ENCODE data around the gene JUND.

Gene JUND

GRCh38 chr19:18234194-18234593 lies 47.2 kb downstream of the JUND start:
- Histone ChIP-seq H3K79me2 (ENCODE audit: insufficient read depth, low read length) (no peaks in the 10 kb centered on the region), H3K27me3 (ENCODE audit: low read length) (no peaks in the 10 kb centered on the region), H3K4me2 (ENCODE audit: low read depth, low read length, poor library complexity, severe bottlenecking) (no peak overlapping the region), H3K9me3 (ENCODE audit: insufficient read depth, low read length) (no peaks in the 10 kb centered on the region), H3K9me2 (replicated peaks; ENCODE audit: insufficient read depth, low read length) (no peaks in the 10 kb centered on the region), H3F3A (ENCODE audit: insufficient read depth) (no peaks in the 10 kb centered on the region), H3K9ac (ENCODE audit: low read length) (no peak overlapping the region), H3K36me3 (ENCODE audit: low read length) (no peaks in the 10 kb centered on the region), H4K20me1 (ENCODE audit: low read depth, low read length) (no peaks in the 10 kb centered on the region), H3K4me3 (ENCODE audit: insufficient read depth, low read length, poor library complexity, severe bottlenecking) (no peak overlapping the region), H2AFZ (ENCODE audit: low read depth, low read length, severe bottlenecking) (no peak overlapping the region), H3K27ac (ENCODE audit: low read depth, low read length) (no peak overlapping the region)
- no peak for TF ChIP-seq EZH2phosphoT487 (conservative IDR thresholded peaks at IDR 0.05; ENCODE audit: low read length)
- TF ChIP-seq, protein P1, sequence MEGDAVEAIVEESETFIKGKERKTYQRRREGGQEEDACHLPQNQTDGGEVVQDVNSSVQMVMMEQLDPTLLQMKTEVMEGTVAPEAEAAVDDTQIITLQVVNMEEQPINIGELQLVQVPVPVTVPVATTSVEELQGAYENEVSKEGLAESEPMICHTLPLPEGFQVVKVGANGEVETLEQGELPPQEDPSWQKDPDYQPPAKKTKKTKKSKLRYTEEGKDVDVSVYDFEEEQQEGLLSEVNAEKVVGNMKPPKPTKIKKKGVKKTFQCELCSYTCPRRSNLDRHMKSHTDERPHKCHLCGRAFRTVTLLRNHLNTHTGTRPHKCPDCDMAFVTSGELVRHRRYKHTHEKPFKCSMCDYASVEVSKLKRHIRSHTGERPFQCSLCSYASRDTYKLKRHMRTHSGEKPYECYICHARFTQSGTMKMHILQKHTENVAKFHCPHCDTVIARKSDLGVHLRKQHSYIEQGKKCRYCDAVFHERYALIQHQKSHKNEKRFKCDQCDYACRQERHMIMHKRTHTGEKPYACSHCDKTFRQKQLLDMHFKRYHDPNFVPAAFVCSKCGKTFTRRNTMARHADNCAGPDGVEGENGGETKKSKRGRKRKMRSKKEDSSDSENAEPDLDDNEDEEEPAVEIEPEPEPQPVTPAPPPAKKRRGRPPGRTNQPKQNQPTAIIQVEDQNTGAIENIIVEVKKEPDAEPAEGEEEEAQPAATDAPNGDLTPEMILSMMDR (IDR thresholded peaks at IDR 0.05; ENCODE audit: insufficient read depth, low read length, poor library complexity, severe bottlenecking), result no peak

- Histone ChIP-seq H3K4me2 (ENCODE audit: low read depth, low read length, poor library complexity, severe bottlenecking) (no peak overlapping the region), H3K27me3 (ENCODE audit: low read length) (no peaks in the 10 kb centered on the region), H3K9ac (ENCODE audit: low read length) (no peak overlapping the region), H3K9me3 (ENCODE audit: insufficient read depth, low read length) (no peaks in the 10 kb centered on the region), H3K36me3 (ENCODE audit: low read length) (no peaks in the 10 kb centered on the region), H3K4me3 (ENCODE audit: insufficient read depth, low read length, poor library complexity, severe bottlenecking) (no peak overlapping the region), H2AFZ (ENCODE audit: low read depth, low read length, severe bottlenecking) (no peak overlapping the region), H3F3A (ENCODE audit: insufficient read depth) (no peaks in the 10 kb centered on the region), H3K27ac (ENCODE audit: low read depth, low read length) (no peak overlapping the region), H4K20me1 (ENCODE audit: low read depth, low read length) (no peaks in the 10 kb centered on the region), H3K9me2 (replicated peaks; ENCODE audit: insufficient read depth, low read length) (no peaks in the 10 kb centered on the region), H3K79me2 (ENCODE audit: insufficient read depth, low read length) (no peaks in the 10 kb centered on the region)
- no peak for TF ChIP-seq EZH2phosphoT487 (conservative IDR thresholded peaks at IDR 0.05; ENCODE audit: low read length)
- TF ChIP-seq, protein P1 (IDR thresholded peaks at IDR 0.05; ENCODE audit: insufficient read depth, low read length, poor library complexity, severe bottlenecking), result no peak
Observed at GRCh38 chr19:18233224-18233825, 48.1 kb downstream of the JUND start.

GRCh38 chr19:18232540-18233223 lies 48.7 kb downstream of the JUND start:
- Histone ChIP-seq H3K9me3 (ENCODE audit: insufficient read depth, low read length) (no peaks in the 10 kb centered on the region), H3K27me3 (ENCODE audit: low read length) (no peaks in the 10 kb centered on the region), H3K36me3 (ENCODE audit: low read length) (no peaks in the 10 kb centered on the region), H3K4me3 (ENCODE audit: insufficient read depth, low read length, poor library complexity, severe bottlenecking) (no peak overlapping the region), H3K9ac (ENCODE audit: low read length) (no peak overlapping the region), H3K79me2 (ENCODE audit: insufficient read depth, low read length) (no peaks in the 10 kb centered on the region), H3K27ac (ENCODE audit: low read depth, low read length) (no peak overlapping the region), H2AFZ (ENCODE audit: low read depth, low read length, severe bottlenecking) (no peak overlapping the region), H3K4me2 (ENCODE audit: low read depth, low read length, poor library complexity, severe bottlenecking) (no peak overlapping the region), H4K20me1 (ENCODE audit: low read depth, low read length) (no peaks in the 10 kb centered on the region), H3K9me2 (replicated peaks; ENCODE audit: insufficient read depth, low read length) (no peaks in the 10 kb centered on the region), H3F3A (ENCODE audit: insufficient read depth) (no peaks in the 10 kb centered on the region)
- TF ChIP-seq, protein P1 (IDR thresholded peaks at IDR 0.05; ENCODE audit: insufficient read depth, low read length, poor library complexity, severe bottlenecking), result no peak

Measured in SU-DHL-6 (cell line).